K562 treated with DMSO at 1 percent for 4 hours (cell line): ENCODE measurements around the gene HACD4. TPM values are rescaled to one million over a fixed set of nuclear protein-coding genes. Genes with fewer than 3 reads are reported as not detected.

Experiments used
- total RNA-seq: library from RNA; unstranded; fragments of 300-600 nt; gene quantifications from 2 replicates; pipeline ENCODE4 v1.2.3, GENCODE V29; 2022; ENCODE audit not compliant: insufficient read depth

The HACD4 gene, protein sequence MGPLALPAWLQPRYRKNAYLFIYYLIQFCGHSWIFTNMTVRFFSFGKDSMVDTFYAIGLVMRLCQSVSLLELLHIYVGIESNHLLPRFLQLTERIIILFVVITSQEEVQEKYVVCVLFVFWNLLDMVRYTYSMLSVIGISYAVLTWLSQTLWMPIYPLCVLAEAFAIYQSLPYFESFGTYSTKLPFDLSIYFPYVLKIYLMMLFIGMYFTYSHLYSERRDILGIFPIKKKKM
- total RNA-seq = not detected in 2 replicates

DNA sequence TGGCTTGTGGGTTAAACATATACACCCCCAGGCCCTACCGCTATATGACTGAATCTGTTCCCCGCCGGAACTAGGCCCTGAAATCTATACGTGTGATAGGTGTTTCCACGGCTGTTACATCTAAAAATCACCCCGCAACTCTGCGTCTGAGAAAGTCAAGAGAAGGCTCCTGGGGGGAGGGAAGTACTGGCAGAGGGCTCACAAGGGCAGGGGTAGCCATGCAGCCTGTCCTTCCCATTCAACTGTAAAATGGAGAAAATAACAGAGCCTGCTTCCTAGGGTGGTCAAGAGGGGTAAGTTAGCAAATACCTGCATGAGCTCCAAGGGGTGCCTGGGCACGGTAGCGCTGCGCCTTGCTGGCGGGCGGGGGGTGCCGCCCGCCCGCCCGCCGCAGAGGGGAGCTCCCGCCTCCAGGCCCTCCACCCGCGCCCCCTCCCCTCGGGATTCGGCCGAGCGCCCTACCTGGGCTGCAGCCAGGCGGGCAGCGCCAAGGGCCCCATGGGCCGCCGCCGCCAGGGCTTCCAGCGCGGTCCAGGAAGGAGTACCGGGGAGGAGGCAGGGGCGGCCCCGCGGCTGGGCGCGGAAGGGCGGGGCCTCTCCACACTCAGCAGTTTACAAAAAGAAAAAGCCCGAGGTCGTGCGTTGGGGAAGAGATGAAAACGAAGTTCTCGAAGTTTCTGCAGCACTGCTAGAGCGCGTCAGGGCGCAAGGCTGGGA lies at the start of gene HACD4:
HACD4 (minus strand) TSS at position 550 of the 717 bp plus-strand sequence; CDS start at position 500, 50 bp downstream.

DNA sequence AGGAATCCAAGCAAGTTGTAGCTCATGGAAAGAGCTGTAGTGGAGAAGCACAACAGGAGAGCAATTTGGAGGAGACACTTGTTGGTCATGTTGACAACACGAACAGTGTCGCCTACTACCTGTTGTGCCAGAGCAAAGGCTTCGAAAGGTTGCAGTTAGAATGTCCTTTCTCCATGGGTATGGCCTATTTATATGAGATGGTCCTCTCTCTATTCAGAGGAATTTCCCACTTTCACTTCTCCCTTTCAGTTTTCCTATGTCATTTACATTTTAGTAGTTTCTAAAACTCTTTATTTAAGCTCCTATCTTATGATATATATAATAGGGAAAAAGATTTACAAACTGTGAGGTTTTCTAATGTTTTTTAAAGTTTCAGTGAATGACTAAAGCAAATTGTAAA lies 46.3 kb upstream of the HACD4 start, which contains the start of gene IFNB1:
IFNB1 (minus strand) TSS at position 162 of the 400 bp plus-strand sequence; CDS start at position 89, 73 bp downstream.

Other genes with a start within 250 kb of the HACD4 start
- gene IFNB1, start 46.3 kb upstream of the HACD4 start, total RNA-seq = not detected in 2 replicates
- gene IFNW1, start 110.2 kb upstream of the HACD4 start, total RNA-seq = not detected in 2 replicates
- gene IFNA21, start 135.0 kb upstream of the HACD4 start, total RNA-seq = not detected in 2 replicates
- not detected in 2 replicates for gene IFNA4, start 155.9 kb upstream of the HACD4 start, total RNA-seq
- not detected in 2 replicates for gene IFNA7, start 170.6 kb upstream of the HACD4 start, total RNA-seq
- not detected in 2 replicates for gene IFNA10, start 175.5 kb upstream of the HACD4 start, total RNA-seq
- not detected in 2 replicates for gene IFNA16, start 185.7 kb upstream of the HACD4 start, total RNA-seq
- not detected in 2 replicates for gene IFNA17, start 196.6 kb upstream of the HACD4 start, total RNA-seq
- not detected in 2 replicates for gene IFNA14, start 208.4 kb upstream of the HACD4 start, total RNA-seq